Mesothelial cell of epicardium (in vitro differentiated cells): ENCODE measurements around the gene ENDOV. TPM values are rescaled to one million over a fixed set of nuclear protein-coding genes. Genes with fewer than 3 reads are reported as not detected.

Source experiments
- DNase-seq, 2 experiments: peaks; one replicate each; pipeline ENCODE4 v3.0.0; 2021; ENCODE audit warnings: low spot score in 2 of 2; ENCODE audit not compliant: unreplicated experiment in 2 of 2
- H3K27ac Mint-ChIP-seq: 2 replicates; pipeline ENCODE4 v1.8.0; 2021; ENCODE audit warnings: mixed read lengths
- H3K27me3 Mint-ChIP-seq: 2 replicates; pipeline ENCODE4 v1.8.0; 2021; ENCODE audit warnings: low read depth, mixed read lengths
- H3K36me3 Mint-ChIP-seq: 2 replicates; pipeline ENCODE4 v1.8.0; 2021; ENCODE audit warnings: mixed read lengths
- H3K4me1 Mint-ChIP-seq: 2 replicates; pipeline ENCODE4 v1.8.0; 2021; ENCODE audit warnings: mixed read lengths
- H3K4me3 Mint-ChIP-seq: 2 replicates; pipeline ENCODE4 v1.8.0; 2021; ENCODE audit warnings: mild to moderate bottlenecking, moderate library complexity, mixed read lengths
- H3K9me3 Mint-ChIP-seq: 2 replicates; pipeline ENCODE4 v1.8.0; 2021; ENCODE audit warnings: mixed read lengths
- total RNA-seq: library from RNA; stranded (reverse); gene quantifications from 3 replicates; pipeline ENCODE4 v1.2.1, GENCODE V29; 2021
- TF ChIP-seq, protein P1 (sequence below): fragments of 200-600 bp; sonication (generic); IDR thresholded peaks from one replicate; pipeline ENCODE4 v1.5.0; 2021; ENCODE audit warnings: antibody characterized with exemption; ENCODE audit not compliant: unreplicated experiment

Gene ENDOV
- total RNA-seq, 1 donor from 2014 or later: 43.0 TPM

DNA sequence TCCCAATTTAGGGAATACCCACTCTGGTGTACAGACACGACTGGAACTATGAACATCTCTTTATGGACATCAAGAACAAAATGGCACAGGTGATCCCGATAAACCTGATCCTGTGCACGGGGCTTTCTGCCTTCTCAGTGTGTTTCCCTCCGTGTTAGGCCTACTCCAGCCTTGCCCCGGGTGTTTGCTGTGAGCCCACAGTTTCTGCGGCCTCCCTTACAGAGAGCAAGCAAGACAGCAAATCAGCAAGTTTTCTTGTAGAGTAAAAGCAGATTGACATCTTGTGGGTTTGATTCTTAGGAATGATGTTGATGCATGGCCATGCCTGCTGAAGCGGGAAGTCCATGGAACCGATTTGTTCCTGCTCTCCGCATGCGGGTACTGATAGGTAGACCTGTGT lies 26.4 kb upstream of the ENDOV start:
- no peaks in the 10 kb centered on the region for H3K9me3 Mint-ChIP-seq
- DNase-seq: no peak
- H3K36me3 Mint-ChIP-seq: peaks cover 29% of the 10 kb centered on the region
- no peaks in the 10 kb centered on the region for H3K4me1 Mint-ChIP-seq
- H3K27me3 Mint-ChIP-seq: no peaks in the 10 kb centered on the region
- no peak overlapping the region for H3K4me3 Mint-ChIP-seq
- H3K27ac Mint-ChIP-seq: no peak overlapping the region
- TF ChIP-seq, protein P1, sequence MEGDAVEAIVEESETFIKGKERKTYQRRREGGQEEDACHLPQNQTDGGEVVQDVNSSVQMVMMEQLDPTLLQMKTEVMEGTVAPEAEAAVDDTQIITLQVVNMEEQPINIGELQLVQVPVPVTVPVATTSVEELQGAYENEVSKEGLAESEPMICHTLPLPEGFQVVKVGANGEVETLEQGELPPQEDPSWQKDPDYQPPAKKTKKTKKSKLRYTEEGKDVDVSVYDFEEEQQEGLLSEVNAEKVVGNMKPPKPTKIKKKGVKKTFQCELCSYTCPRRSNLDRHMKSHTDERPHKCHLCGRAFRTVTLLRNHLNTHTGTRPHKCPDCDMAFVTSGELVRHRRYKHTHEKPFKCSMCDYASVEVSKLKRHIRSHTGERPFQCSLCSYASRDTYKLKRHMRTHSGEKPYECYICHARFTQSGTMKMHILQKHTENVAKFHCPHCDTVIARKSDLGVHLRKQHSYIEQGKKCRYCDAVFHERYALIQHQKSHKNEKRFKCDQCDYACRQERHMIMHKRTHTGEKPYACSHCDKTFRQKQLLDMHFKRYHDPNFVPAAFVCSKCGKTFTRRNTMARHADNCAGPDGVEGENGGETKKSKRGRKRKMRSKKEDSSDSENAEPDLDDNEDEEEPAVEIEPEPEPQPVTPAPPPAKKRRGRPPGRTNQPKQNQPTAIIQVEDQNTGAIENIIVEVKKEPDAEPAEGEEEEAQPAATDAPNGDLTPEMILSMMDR: no peak

- Mint-ChIP-seq H3K27me3 (no peaks in the 10 kb centered on the region), H3K36me3 (peaks cover 28% of the 10 kb centered on the region), H3K9me3 (no peaks in the 10 kb centered on the region), H3K4me3 (no peak overlapping the region), H3K4me1 (no peaks in the 10 kb centered on the region), H3K27ac (no peak overlapping the region)
- DNase-seq: no peak
- TF ChIP-seq, protein P1: no peak
Observed at GRCh38 chr17:80389011-80389995, 25.7 kb upstream of the ENDOV start.

GRCh38 chr17:80393241-80393890 lies 21.6 kb upstream of the ENDOV start:
- H3K36me3 Mint-ChIP-seq: peaks cover 25% of the 10 kb centered on the region

GRCh38 chr17:80393961-80394360 lies 21.0 kb upstream of the ENDOV start:
- H3K4me3 Mint-ChIP-seq: no peak overlapping the region
- TF ChIP-seq, protein P1: no peak
- H3K4me1 Mint-ChIP-seq: peaks cover 13% of the 10 kb centered on the region
- H3K36me3 Mint-ChIP-seq: peaks cover 25% of the 10 kb centered on the region
- no peak for DNase-seq
- no peaks in the 10 kb centered on the region for H3K27me3 Mint-ChIP-seq
- no peaks in the 10 kb centered on the region for H3K9me3 Mint-ChIP-seq
- no peak overlapping the region for H3K27ac Mint-ChIP-seq

More at GRCh38 chr17:80393241-80393890, 21.6 kb upstream of the ENDOV start:
- DNase-seq: no peak
- no peaks in the 10 kb centered on the region for H3K9me3 Mint-ChIP-seq
- no peaks in the 10 kb centered on the region for H3K27me3 Mint-ChIP-seq
- TF ChIP-seq, protein P1: no peak
- no peak overlapping the region for H3K27ac Mint-ChIP-seq
- H3K4me1 Mint-ChIP-seq: peaks cover 7% of the 10 kb centered on the region
- H3K4me3 Mint-ChIP-seq: no peak overlapping the region

GRCh38 chr17:80394629-80395216 lies 20.2 kb upstream of the ENDOV start:
- Mint-ChIP-seq H3K27ac (no peak overlapping the region), H3K9me3 (no peaks in the 10 kb centered on the region), H3K27me3 (no peaks in the 10 kb centered on the region), H3K36me3 (peaks cover 18% of the 10 kb centered on the region), H3K4me3 (no peak overlapping the region), H3K4me1 (peaks cover 18% of the 10 kb centered on the region)
- TF ChIP-seq, protein P1: no peak
- no peak for DNase-seq
